Measurements from ENCODE around the gene CDH24. TPM values are rescaled to one million over a fixed set of nuclear protein-coding genes. Genes with fewer than 3 reads are reported as not detected.

CDH24 gene
- total RNA-seq, 1 experiment from 2014 or later: 7.9 TPM

- CTCF ChIA-PET: interaction anchor here (1.0 to 1.3 kb wide), 2 partner anchors 15 to 57 kb away, joined by 3 to 5 read pairs; no protein-coding TSS in a partner anchor
Measured at GRCh38 chr14:23000860-23001259, 56.5 kb downstream of the CDH24 start.

GRCh38 chr14:22998329-22999012 is 58.8 kb downstream of the CDH24 start:
- Mint-ChIP-seq H3K27me3 (ENCODE audit: insufficient read depth, unreplicated experiment) (no peaks in the 10 kb centered on the region), H3K9me3 (ENCODE audit: unreplicated experiment) (no peaks in the 10 kb centered on the region), H3K27ac (ENCODE audit: unreplicated experiment) (no peak overlapping the region), H3K4me1 (ENCODE audit: low read depth, unreplicated experiment) (peaks cover 7% of the 10 kb centered on the region), H3K4me3 (ENCODE audit: unreplicated experiment) (no peak overlapping the region), H3K36me3 (ENCODE audit: insufficient read depth, unreplicated experiment) (no peaks in the 10 kb centered on the region)
- Histone ChIP-seq H3K27me3 (replicated peaks; ENCODE audit: control insufficient read depth, insufficient read depth, low read length) (no peaks in the 10 kb centered on the region), H3K4me3 (ENCODE audit: low read depth, low read length) (no peak overlapping the region), H3K9me3 (no peaks in the 10 kb centered on the region), H3K4me1 (peaks cover 6% of the 10 kb centered on the region), H3K36me3 (ENCODE audit: control insufficient read depth, insufficient read depth, low read length) (no peaks in the 10 kb centered on the region)
- intact Hi-C loops (cut with micrococcal nuclease; ENCODE audit: unreplicated experiment): no loop called here
- BruUV-seq (replicated peaks): no TSS peak
- no peak for DNase-seq
- TF ChIP-seq CTCF (IDR thresholded peaks at IDR 0.05; ENCODE audit: insufficient read depth in 1 of 2, low read depth in 1 of 2, low read length in 1 of 2, severe bottlenecking in 1 of 2, unreplicated experiment in 1 of 2): no peak
- POLR2A ChIA-PET: no interaction called here
- CTCF ChIA-PET: no interaction called here

More at GRCh38 chr14:23000860-23001259, 56.5 kb downstream of the CDH24 start:
- BruUV-seq (replicated peaks): no TSS peak
- Histone ChIP-seq H3K4me3 (ENCODE audit: low read depth, low read length) (no peak overlapping the region), H3K36me3 (ENCODE audit: control insufficient read depth, insufficient read depth, low read length) (no peaks in the 10 kb centered on the region), H3K27me3 (replicated peaks; ENCODE audit: control insufficient read depth, insufficient read depth, low read length) (no peaks in the 10 kb centered on the region), H3K4me1 (0 out of 2 replicates have a peak, but pooled peaks cover 4% of the 10 kb centered on the region), H3K9me3 (no peaks in the 10 kb centered on the region)
- intact Hi-C loops (cut with micrococcal nuclease; ENCODE audit: unreplicated experiment): no loop called here
- Mint-ChIP-seq H3K4me1 (ENCODE audit: low read depth, unreplicated experiment) (peaks cover 16% of the 10 kb centered on the region), H3K9me3 (ENCODE audit: unreplicated experiment) (no peaks in the 10 kb centered on the region), H3K4me3 (ENCODE audit: unreplicated experiment) (no peak overlapping the region), H3K27ac (ENCODE audit: unreplicated experiment) (no peak overlapping the region), H3K27me3 (ENCODE audit: insufficient read depth, unreplicated experiment) (no peaks in the 10 kb centered on the region), H3K36me3 (ENCODE audit: insufficient read depth, unreplicated experiment) (no peaks in the 10 kb centered on the region)
- no peak for DNase-seq
- TF ChIP-seq CTCF (IDR thresholded peaks at IDR 0.05; ENCODE audit: insufficient read depth in 1 of 2, low read depth in 1 of 2, low read length in 1 of 2, severe bottlenecking in 1 of 2, unreplicated experiment in 1 of 2): no peak
- POLR2A ChIA-PET: no interaction called here

- Histone ChIP-seq H3K36me3 (ENCODE audit: control insufficient read depth, insufficient read depth, low read length) (no peaks in the 10 kb centered on the region), H3K4me3 (ENCODE audit: low read depth, low read length) (no peak overlapping the region), H3K9me3 (no peaks in the 10 kb centered on the region), H3K27me3 (replicated peaks; ENCODE audit: control insufficient read depth, insufficient read depth, low read length) (no peaks in the 10 kb centered on the region), H3K4me1 (peaks cover 10% of the 10 kb centered on the region)
- Mint-ChIP-seq H3K4me3 (ENCODE audit: unreplicated experiment) (no peak overlapping the region), H3K4me1 (ENCODE audit: low read depth, unreplicated experiment) (peaks cover 7% of the 10 kb centered on the region), H3K9me3 (ENCODE audit: unreplicated experiment) (no peaks in the 10 kb centered on the region), H3K27me3 (ENCODE audit: insufficient read depth, unreplicated experiment) (no peaks in the 10 kb centered on the region), H3K36me3 (ENCODE audit: insufficient read depth, unreplicated experiment) (no peaks in the 10 kb centered on the region), H3K27ac (ENCODE audit: unreplicated experiment) (no peak overlapping the region)
- POLR2A ChIA-PET: no interaction called here
- no TSS peak for BruUV-seq (replicated peaks)
- intact Hi-C loops (cut with micrococcal nuclease; ENCODE audit: unreplicated experiment): no loop called here
- no peak for TF ChIP-seq CTCF (IDR thresholded peaks at IDR 0.05; ENCODE audit: insufficient read depth in 1 of 2, low read depth in 1 of 2, low read length in 1 of 2, severe bottlenecking in 1 of 2, unreplicated experiment in 1 of 2)
- no peak for DNase-seq
- CTCF ChIA-PET: interaction anchor here (0.9 to 3.4 kb wide), 2 partner anchors 9 to 12 kb away, joined by 4 to 59 read pairs; no protein-coding TSS in a partner anchor
Measured at GRCh38 chr14:22997676-22998323, 59.5 kb downstream of the CDH24 start.

Other genes starting within 250 kb of the CDH24 start
- gene SLC7A7, start 242.1 kb downstream of the CDH24 start, total RNA-seq (2022): 380 and 443 TPM in 2 replicates
- 149 TPM in 2 replicates for gene MRPL52, start 227.6 kb downstream of the CDH24 start, total RNA-seq (2022)
- gene MMP14, start 220.9 kb downstream of the CDH24 start, total RNA-seq (2022): 57.2 and 62.9 TPM in 2 replicates
- gene LRP10, start 185.8 kb downstream of the CDH24 start, total RNA-seq (2022): 29.6 and 34.0 TPM in 2 replicates
- gene REM2, start 174.3 kb downstream of the CDH24 start, total RNA-seq (2022): 0.41 and 0.44 TPM in 2 replicates
- gene RBM23, start 138.4 kb downstream of the CDH24 start, total RNA-seq (2022): 67.0 and 70.0 TPM in 2 replicates
- gene PRMT5, start 128.1 kb downstream of the CDH24 start, total RNA-seq (2022): 107 and 111 TPM in 2 replicates
- gene HAUS4, start 100.4 kb downstream of the CDH24 start, total RNA-seq (2022): 67.7 and 70.7 TPM in 2 replicates
- gene AJUBA, start 75.0 kb downstream of the CDH24 start, total RNA-seq (2022): 184 and 211 TPM in 2 replicates
- gene C14orf93, start 47.4 kb downstream of the CDH24 start, total RNA-seq (2022): 7.2 and 7.8 TPM in 2 replicates
- gene PSMB5, start 22.6 kb downstream of the CDH24 start, total RNA-seq (2022): 172 and 189 TPM in 2 replicates
- gene PSMB11, start 15.3 kb downstream of the CDH24 start, total RNA-seq (2022): not detected in 2 replicates
- gene ACIN1, start 37.6 kb upstream of the CDH24 start, total RNA-seq (2022): 193 and 201 TPM in 2 replicates
- gene C14orf119, start 38.0 kb upstream of the CDH24 start, total RNA-seq (2022): 46.3 and 52.0 TPM in 2 replicates
- gene CIROP, start 47.5 kb upstream of the CDH24 start, total RNA-seq (2022): not detected in 2 replicates
- gene CEBPE, start 61.7 kb upstream of the CDH24 start, total RNA-seq (2022): not detected in 2 replicates
- gene SLC7A8, start 126.1 kb upstream of the CDH24 start, total RNA-seq (2022): 26.9 and 28.9 TPM in 2 replicates
- gene RNF212B, start 180.4 kb upstream of the CDH24 start, total RNA-seq (2022): not detected in 2 replicates
- 7.4 and 7.6 TPM in 2 replicates for gene HOMEZ, start 228.6 kb upstream of the CDH24 start, total RNA-seq (2022)
- 5.9 and 8.6 TPM in 2 replicates for gene PPP1R3E, start 245.3 kb upstream of the CDH24 start, total RNA-seq (2022)
- 19.1 and 20.8 TPM in 2 replicates for gene BCL2L2, start 249.3 kb upstream of the CDH24 start, total RNA-seq (2022)